ENCODE data around the gene UBE2J2.

DNA sequence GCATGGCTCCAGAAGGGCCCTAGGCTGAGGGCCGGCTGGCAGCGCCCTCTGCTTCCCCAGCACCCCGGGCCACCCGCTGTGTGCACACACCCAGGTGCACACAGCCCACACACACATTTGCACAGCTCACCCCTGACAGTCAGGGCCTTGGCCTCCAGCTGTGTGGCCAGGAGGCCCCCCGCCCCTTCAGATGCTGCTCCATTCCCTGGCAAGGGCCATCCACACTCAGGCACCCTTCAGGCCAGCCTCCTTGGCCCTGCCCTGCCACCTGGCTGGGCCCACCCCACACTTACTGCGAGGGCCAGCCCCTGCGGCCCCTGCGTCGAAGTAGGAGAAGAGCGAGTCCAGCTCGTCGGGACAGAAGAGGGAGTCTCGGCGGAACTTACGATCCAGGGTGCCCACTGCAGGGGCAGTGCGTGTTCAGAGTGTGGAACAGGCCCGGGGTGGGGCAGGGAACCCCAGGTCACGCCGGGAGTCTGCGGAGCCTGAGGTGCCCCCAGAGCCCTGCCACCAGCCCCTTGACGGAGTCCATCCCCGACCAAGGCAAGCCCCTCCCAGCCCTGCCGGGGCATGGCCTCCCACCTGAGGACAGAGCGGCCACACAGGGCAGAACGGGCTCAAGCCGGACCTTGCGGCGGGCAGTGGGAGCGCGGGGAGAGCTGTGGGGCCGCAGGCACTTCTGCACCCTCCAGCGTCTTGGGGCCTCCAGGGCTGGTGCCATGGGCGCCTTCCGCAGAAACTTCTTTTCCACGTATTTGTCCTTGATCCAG lies 21.7 kb upstream of the UBE2J2 start:
- TF ChIP-seq, protein P1, sequence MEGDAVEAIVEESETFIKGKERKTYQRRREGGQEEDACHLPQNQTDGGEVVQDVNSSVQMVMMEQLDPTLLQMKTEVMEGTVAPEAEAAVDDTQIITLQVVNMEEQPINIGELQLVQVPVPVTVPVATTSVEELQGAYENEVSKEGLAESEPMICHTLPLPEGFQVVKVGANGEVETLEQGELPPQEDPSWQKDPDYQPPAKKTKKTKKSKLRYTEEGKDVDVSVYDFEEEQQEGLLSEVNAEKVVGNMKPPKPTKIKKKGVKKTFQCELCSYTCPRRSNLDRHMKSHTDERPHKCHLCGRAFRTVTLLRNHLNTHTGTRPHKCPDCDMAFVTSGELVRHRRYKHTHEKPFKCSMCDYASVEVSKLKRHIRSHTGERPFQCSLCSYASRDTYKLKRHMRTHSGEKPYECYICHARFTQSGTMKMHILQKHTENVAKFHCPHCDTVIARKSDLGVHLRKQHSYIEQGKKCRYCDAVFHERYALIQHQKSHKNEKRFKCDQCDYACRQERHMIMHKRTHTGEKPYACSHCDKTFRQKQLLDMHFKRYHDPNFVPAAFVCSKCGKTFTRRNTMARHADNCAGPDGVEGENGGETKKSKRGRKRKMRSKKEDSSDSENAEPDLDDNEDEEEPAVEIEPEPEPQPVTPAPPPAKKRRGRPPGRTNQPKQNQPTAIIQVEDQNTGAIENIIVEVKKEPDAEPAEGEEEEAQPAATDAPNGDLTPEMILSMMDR (conservative IDR thresholded peaks at IDR 0.05; ENCODE audit: low read depth in 2 of 2) = no peak
- TF ChIP-seq POLR2AphosphoS5 (IDR thresholded peaks at IDR 0.05; ENCODE audit: low read depth) (no peak), CREB1 (CRISPR knock-in tag; IDR thresholded peaks at IDR 0.05; ENCODE audit: low read depth) (no peak), EZH2phosphoT487 (IDR thresholded peaks at IDR 0.05; ENCODE audit: unreplicated experiment) (no peak), EZH2 (IDR thresholded peaks at IDR 0.05; ENCODE audit: low read depth, unreplicated experiment) (no peak), JUNB (IDR thresholded peaks at IDR 0.05; ENCODE audit: unreplicated experiment) (no peak)
- TF ChIP-seq, protein P2, sequence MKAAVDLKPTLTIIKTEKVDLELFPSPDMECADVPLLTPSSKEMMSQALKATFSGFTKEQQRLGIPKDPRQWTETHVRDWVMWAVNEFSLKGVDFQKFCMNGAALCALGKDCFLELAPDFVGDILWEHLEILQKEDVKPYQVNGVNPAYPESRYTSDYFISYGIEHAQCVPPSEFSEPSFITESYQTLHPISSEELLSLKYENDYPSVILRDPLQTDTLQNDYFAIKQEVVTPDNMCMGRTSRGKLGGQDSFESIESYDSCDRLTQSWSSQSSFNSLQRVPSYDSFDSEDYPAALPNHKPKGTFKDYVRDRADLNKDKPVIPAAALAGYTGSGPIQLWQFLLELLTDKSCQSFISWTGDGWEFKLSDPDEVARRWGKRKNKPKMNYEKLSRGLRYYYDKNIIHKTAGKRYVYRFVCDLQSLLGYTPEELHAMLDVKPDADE (IDR thresholded peaks at IDR 0.05) = no peak
- TF ChIP-seq, protein P3, sequence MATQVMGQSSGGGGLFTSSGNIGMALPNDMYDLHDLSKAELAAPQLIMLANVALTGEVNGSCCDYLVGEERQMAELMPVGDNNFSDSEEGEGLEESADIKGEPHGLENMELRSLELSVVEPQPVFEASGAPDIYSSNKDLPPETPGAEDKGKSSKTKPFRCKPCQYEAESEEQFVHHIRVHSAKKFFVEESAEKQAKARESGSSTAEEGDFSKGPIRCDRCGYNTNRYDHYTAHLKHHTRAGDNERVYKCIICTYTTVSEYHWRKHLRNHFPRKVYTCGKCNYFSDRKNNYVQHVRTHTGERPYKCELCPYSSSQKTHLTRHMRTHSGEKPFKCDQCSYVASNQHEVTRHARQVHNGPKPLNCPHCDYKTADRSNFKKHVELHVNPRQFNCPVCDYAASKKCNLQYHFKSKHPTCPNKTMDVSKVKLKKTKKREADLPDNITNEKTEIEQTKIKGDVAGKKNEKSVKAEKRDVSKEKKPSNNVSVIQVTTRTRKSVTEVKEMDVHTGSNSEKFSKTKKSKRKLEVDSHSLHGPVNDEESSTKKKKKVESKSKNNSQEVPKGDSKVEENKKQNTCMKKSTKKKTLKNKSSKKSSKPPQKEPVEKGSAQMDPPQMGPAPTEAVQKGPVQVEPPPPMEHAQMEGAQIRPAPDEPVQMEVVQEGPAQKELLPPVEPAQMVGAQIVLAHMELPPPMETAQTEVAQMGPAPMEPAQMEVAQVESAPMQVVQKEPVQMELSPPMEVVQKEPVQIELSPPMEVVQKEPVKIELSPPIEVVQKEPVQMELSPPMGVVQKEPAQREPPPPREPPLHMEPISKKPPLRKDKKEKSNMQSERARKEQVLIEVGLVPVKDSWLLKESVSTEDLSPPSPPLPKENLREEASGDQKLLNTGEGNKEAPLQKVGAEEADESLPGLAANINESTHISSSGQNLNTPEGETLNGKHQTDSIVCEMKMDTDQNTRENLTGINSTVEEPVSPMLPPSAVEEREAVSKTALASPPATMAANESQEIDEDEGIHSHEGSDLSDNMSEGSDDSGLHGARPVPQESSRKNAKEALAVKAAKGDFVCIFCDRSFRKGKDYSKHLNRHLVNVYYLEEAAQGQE (IDR thresholded peaks at IDR 0.05; ENCODE audit: unreplicated experiment) = no peak

All from GM23338 (cell line).